ENCODE data around the gene PNP.
"Not testable (repeated sequence)": the region's sequence is repeated elsewhere in the genome, so short reads cannot be mapped to it uniquely, and the experiment has no call there.

Gene PNP

GRCh38 chr14:20503898-20504297 is 34.7 kb downstream of the PNP start:
- Histone ChIP-seq H2BK12ac (ENCODE audit: low read length in 2 of 2) (no peak overlapping the region), H3K4me3 (ENCODE audit: insufficient read depth in 1 of 2, low read depth in 1 of 2, low read length in 2 of 2) (no peak overlapping the region), H3K9me3 (ENCODE audit: control insufficient read depth, low read length) (no peaks in the 10 kb centered on the region), H3K4ac (ENCODE audit: low read depth in 1 of 2, low read length in 2 of 2) (no peak overlapping the region), H4K91ac (ENCODE audit: low read length) (no peak overlapping the region), H3K79me1 (replicated peaks; ENCODE audit: low read length, poor library complexity, severe bottlenecking) (no peaks in the 10 kb centered on the region), H3K18ac (ENCODE audit: low read depth in 1 of 2, low read length in 2 of 2) (no peak overlapping the region), H3K27ac (ENCODE audit: low read length, poor library complexity, severe bottlenecking) (no peak overlapping the region), H2AK5ac (ENCODE audit: low read length, severe bottlenecking) (no peak overlapping the region), H3K27me3 (ENCODE audit: control insufficient read depth in 1 of 2, insufficient read depth in 1 of 2, low read length in 2 of 2) (no peaks in the 10 kb centered on the region), H3K4me1 (ENCODE audit: control insufficient read depth, insufficient read depth, low read depth, low read length) (no peaks in the 10 kb centered on the region), H3K9ac (ENCODE audit: low read length) (no peak overlapping the region), H2BK120ac (ENCODE audit: low read depth, low read length) (no peak overlapping the region), H2BK15ac (ENCODE audit: low read depth, poor library complexity, severe bottlenecking) (no peak overlapping the region), H3K23ac (ENCODE audit: low read length in 2 of 2) (no peak overlapping the region), H3K14ac (ENCODE audit: low read length in 2 of 2) (no peak overlapping the region), H3K36me3 (ENCODE audit: control insufficient read depth in 1 of 2, insufficient read depth in 2 of 2, low read depth in 1 of 2, low read length in 2 of 2) (no peaks in the 10 kb centered on the region), H2BK5ac (ENCODE audit: low read depth, low read length, poor library complexity, severe bottlenecking) (no peak overlapping the region), H2AFZ (ENCODE audit: low read depth, low read length) (no peak overlapping the region), H4K8ac (ENCODE audit: low read length) (no peak overlapping the region), H3K4me2 (ENCODE audit: low read length, poor library complexity, severe bottlenecking) (no peak overlapping the region)
- WGBS: 79% methylated on average over 6 of the region's 6 CpGs
- no peak for DNase-seq

GRCh38 chr14:20506276-20506675 is 37.1 kb downstream of the PNP start:
- no CpG with 5 or more reads among the region's 30 CpGs for WGBS
- H3K4me3 ChIP-seq (ENCODE audit: insufficient read depth in 1 of 2, low read depth in 1 of 2, low read length in 2 of 2); H2AFZ ChIP-seq (ENCODE audit: low read depth, low read length); H3K27ac ChIP-seq (ENCODE audit: low read length, poor library complexity, severe bottlenecking); H2BK12ac ChIP-seq (ENCODE audit: low read length in 2 of 2); H2BK5ac ChIP-seq (ENCODE audit: low read depth, low read length, poor library complexity, severe bottlenecking); H4K8ac ChIP-seq (ENCODE audit: low read length); H3K27me3 ChIP-seq (ENCODE audit: control insufficient read depth in 1 of 2, insufficient read depth in 1 of 2, low read length in 2 of 2); H2BK120ac ChIP-seq (ENCODE audit: low read depth, low read length); H2BK15ac ChIP-seq (ENCODE audit: low read depth, poor library complexity, severe bottlenecking); H3K23ac ChIP-seq (ENCODE audit: low read length in 2 of 2); H3K79me1 ChIP-seq (replicated peaks; ENCODE audit: low read length, poor library complexity, severe bottlenecking); H4K91ac ChIP-seq (ENCODE audit: low read length); H3K14ac ChIP-seq (ENCODE audit: low read length in 2 of 2); H3K9ac ChIP-seq (ENCODE audit: low read length); H3K36me3 ChIP-seq (ENCODE audit: control insufficient read depth in 1 of 2, insufficient read depth in 2 of 2, low read depth in 1 of 2, low read length in 2 of 2); H2AK5ac ChIP-seq (ENCODE audit: low read length, severe bottlenecking); H3K4me2 ChIP-seq (ENCODE audit: low read length, poor library complexity, severe bottlenecking); DNase-seq; H3K4me1 ChIP-seq (ENCODE audit: control insufficient read depth, insufficient read depth, low read depth, low read length); H3K18ac ChIP-seq (ENCODE audit: low read depth in 1 of 2, low read length in 2 of 2); H3K4ac ChIP-seq (ENCODE audit: low read depth in 1 of 2, low read length in 2 of 2); H3K9me3 ChIP-seq (ENCODE audit: control insufficient read depth, low read length): not testable (repeated sequence)

DNA sequence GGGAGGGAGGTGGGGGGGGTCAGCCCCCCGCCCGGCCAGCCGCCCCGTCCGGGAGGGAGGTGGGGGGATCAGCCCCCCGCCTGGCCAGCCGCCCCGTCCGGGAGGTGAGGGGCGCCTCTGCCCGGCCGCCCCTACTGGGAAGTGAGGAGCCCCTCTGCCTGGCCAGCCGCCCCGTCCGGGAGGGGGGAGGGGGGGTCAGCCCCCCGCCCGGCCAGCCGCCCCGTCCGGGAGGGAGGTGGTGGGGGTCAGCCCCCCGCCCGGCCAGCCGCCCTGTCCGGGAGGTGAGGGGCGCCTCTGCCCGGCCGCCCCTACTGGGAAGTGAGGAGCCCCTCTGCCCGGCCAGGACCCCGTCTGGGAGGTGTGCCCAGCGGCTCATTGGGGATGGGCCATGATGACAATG is 37.5 kb downstream of the PNP start:
- not testable (repeated sequence) for H2AFZ ChIP-seq (ENCODE audit: low read depth, low read length); H2BK12ac ChIP-seq (ENCODE audit: low read length in 2 of 2); H3K4ac ChIP-seq (ENCODE audit: low read depth in 1 of 2, low read length in 2 of 2); H2BK120ac ChIP-seq (ENCODE audit: low read depth, low read length); DNase-seq; H3K23ac ChIP-seq (ENCODE audit: low read length in 2 of 2); H3K9me3 ChIP-seq (ENCODE audit: control insufficient read depth, low read length); H3K4me1 ChIP-seq (ENCODE audit: control insufficient read depth, insufficient read depth, low read depth, low read length); H3K4me2 ChIP-seq (ENCODE audit: low read length, poor library complexity, severe bottlenecking); H2AK5ac ChIP-seq (ENCODE audit: low read length, severe bottlenecking); H3K14ac ChIP-seq (ENCODE audit: low read length in 2 of 2); H2BK15ac ChIP-seq (ENCODE audit: low read depth, poor library complexity, severe bottlenecking); H3K18ac ChIP-seq (ENCODE audit: low read depth in 1 of 2, low read length in 2 of 2); H3K4me3 ChIP-seq (ENCODE audit: insufficient read depth in 1 of 2, low read depth in 1 of 2, low read length in 2 of 2); H4K8ac ChIP-seq (ENCODE audit: low read length); H4K91ac ChIP-seq (ENCODE audit: low read length); H3K9ac ChIP-seq (ENCODE audit: low read length); H2BK5ac ChIP-seq (ENCODE audit: low read depth, low read length, poor library complexity, severe bottlenecking); H3K36me3 ChIP-seq (ENCODE audit: control insufficient read depth in 1 of 2, insufficient read depth in 2 of 2, low read depth in 1 of 2, low read length in 2 of 2); H3K27ac ChIP-seq (ENCODE audit: low read length, poor library complexity, severe bottlenecking); H3K79me1 ChIP-seq (replicated peaks; ENCODE audit: low read length, poor library complexity, severe bottlenecking)
- no CpG with 5 or more reads among the region's 30 CpGs for WGBS
- peaks cover 8 to 11% of the 10 kb centered on the region in 2 experiments for H3K27me3 ChIP-seq (ENCODE audit: control insufficient read depth in 1 of 2, insufficient read depth in 1 of 2, low read length in 2 of 2)

GRCh38 chr14:20507537-20507936 is 38.3 kb downstream of the PNP start:
- not testable (repeated sequence) for H2BK15ac ChIP-seq (ENCODE audit: low read depth, poor library complexity, severe bottlenecking); H4K91ac ChIP-seq (ENCODE audit: low read length); H3K9me3 ChIP-seq (ENCODE audit: control insufficient read depth, low read length); H3K9ac ChIP-seq (ENCODE audit: low read length); H3K14ac ChIP-seq (ENCODE audit: low read length in 2 of 2); H3K4ac ChIP-seq (ENCODE audit: low read depth in 1 of 2, low read length in 2 of 2); H2BK120ac ChIP-seq (ENCODE audit: low read depth, low read length); H3K27ac ChIP-seq (ENCODE audit: low read length, poor library complexity, severe bottlenecking); H3K36me3 ChIP-seq (ENCODE audit: control insufficient read depth in 1 of 2, insufficient read depth in 2 of 2, low read depth in 1 of 2, low read length in 2 of 2); H3K4me3 ChIP-seq (ENCODE audit: insufficient read depth in 1 of 2, low read depth in 1 of 2, low read length in 2 of 2); H2BK5ac ChIP-seq (ENCODE audit: low read depth, low read length, poor library complexity, severe bottlenecking); H3K4me1 ChIP-seq (ENCODE audit: control insufficient read depth, insufficient read depth, low read depth, low read length); H3K4me2 ChIP-seq (ENCODE audit: low read length, poor library complexity, severe bottlenecking); H3K79me1 ChIP-seq (replicated peaks; ENCODE audit: low read length, poor library complexity, severe bottlenecking); H4K8ac ChIP-seq (ENCODE audit: low read length); H2AFZ ChIP-seq (ENCODE audit: low read depth, low read length); DNase-seq; H2BK12ac ChIP-seq (ENCODE audit: low read length in 2 of 2); H3K18ac ChIP-seq (ENCODE audit: low read depth in 1 of 2, low read length in 2 of 2); H2AK5ac ChIP-seq (ENCODE audit: low read length, severe bottlenecking); H3K23ac ChIP-seq (ENCODE audit: low read length in 2 of 2)
- H3K27me3 ChIP-seq (ENCODE audit: control insufficient read depth in 1 of 2, insufficient read depth in 1 of 2, low read length in 2 of 2): peaks cover 8 to 11% of the 10 kb centered on the region in 2 experiments
- 80% methylated on average over 1 of the region's 3 CpGs for WGBS
